ENCODE results near the gene TCFL5.

Gene TCFL5

DNA sequence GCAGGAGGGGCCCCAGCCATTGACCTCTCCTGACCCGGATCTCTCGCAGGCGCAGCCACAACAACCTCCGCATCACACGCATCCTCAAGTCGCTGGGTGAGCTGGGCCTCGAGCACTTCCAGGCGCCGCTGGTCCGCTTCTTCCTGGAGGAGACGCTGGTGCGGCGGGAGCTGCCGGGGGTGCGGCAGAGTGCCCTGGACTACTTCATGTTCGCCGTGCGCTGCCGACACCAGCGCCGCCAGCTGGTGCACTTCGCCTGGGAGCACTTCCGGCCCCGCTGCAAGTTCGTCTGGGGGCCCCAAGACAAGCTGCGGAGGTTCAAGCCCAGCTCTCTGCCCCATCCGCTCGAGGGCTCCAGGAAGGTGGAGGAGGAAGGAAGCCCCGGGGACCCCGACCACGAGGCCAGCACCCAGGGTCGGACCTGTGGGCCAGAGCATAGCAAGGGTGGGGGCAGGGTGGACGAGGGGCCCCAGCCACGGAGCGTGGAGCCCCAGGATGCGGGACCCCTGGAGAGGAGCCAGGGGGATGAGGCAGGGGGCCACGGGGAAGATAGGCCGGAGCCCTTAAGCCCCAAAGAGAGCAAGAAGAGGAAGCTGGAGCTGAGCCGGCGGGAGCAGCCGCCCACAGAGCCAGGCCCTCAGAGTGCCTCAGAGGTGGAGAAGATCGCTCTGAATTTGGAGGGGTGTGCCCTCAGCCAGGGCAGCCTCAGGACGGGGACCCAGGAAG, 49.3 kb downstream of the TCFL5 start:
- no peak for DNase-seq (ENCODE audit: low read depth in 2 of 2)

DNA sequence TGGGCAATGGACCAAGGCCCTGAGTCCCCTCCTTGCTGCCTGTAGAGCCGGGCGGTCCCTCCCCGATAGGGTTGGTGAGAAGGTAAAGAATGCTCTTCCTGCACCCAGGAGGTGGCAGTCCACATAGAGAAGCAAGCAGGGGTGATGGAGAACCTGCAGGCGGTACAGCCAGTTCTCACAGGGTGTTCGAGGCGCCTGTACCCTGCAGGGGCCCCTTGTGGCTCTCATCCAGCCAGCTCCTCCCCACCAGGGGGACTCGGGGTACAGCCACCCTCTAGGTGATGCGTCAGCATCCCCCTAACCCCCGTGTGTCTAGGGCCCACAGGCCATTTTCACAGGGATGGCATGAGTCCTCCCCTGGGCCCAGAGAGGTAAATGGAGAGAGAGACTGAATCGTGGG, 49.9 kb downstream of the TCFL5 start:
- no peak for DNase-seq (ENCODE audit: low read depth in 2 of 2)

DNA sequence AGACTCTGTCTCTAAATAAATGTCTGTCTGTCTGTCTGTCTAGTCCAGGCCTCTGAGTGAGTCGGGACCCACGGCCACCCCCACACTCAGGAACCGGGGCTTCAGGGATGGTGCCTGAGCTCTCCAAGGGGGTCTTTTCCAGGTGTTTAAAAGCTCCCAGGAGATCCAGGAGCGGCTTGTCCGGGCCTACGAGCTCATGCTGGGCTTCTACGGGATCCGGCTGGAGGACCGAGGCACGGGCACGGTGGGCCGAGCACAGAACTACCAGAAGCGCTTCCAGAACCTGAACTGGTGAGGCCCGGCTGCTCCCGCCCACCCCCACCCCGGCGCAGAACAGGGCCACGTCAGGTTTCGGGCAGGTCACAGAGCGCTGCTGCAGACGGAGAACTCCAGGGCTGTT, 50.3 kb downstream of the TCFL5 start:
- no peak for DNase-seq (ENCODE audit: low read depth in 2 of 2)

DNA sequence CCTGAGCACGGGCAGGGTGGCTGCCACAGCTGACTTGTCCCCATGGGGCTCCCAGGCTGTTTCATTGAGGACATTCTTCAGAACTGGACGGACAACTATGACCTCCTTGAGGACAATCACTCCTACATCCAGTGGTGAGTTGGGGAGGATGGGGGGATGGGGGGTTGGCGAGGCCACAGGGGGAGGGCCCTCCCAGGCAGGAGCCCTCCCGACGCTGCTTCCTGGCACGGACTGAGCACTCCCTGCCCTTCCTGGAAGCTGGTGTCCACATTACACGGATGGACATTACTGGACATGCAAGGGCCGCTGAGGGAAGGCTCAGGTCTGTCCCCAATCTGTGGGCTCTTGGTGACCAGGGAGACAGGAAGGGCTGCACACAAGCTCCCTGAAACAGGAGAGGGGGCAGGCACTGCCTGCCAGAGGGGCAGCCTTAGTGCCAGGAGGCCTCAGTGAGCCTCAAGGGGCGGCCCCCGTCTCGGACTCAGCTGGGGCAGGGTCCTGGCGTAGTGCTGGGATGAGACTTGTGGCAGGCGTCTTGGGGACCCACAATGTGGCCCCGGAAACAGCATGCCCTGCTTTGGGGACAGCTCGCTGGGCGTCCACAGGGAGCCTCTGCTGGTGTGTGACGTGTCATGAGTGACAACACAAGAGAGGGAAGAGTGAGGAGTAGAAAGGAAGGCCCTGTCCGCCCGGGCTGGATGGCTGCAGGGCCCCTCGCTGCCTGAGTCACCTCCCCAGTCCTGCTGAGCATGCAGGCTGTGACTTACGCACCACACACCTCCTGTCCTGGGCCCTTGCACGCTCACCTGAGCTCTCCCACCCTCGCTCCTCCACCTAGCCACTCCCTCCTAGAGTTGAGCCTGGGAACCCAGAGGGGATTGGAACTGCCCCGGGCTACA, 51.8 kb downstream of the TCFL5 start:
- DNase-seq (ENCODE audit: low read depth in 2 of 2) = no peak

DNA sequence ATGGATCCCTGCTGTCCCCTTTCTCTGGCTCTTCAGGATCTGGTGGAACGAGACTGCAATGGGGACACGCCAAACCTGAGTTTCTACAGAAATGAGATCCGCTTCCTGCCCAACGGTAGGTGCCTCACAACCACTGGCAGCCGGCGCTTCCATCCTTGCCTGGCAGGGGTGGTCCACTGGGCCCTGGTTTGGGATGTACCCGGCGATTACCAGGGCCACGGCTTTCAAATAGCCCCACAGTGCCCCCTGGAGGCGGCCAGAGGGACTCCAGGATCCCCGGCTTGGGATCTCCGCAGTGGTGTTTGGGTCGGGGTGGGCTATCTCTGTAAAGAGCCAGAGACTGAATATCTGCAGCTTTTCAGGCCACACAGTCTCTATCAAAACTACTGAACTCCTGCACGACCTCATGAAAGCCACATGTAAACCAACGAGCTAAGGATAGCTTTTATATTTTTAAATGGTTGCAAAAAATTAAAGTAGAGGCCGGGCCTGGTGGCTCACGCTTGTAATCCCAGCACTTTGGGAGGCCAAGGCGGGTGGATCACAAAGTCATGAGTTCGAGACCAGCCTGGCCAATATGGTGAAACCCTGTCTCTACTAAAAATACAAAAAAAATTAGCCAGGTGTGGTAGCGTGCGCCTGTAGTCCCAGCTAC, 53.3 kb downstream of the TCFL5 start:
- DNase-seq (ENCODE audit: low read depth in 2 of 2) = no peak

DNA sequence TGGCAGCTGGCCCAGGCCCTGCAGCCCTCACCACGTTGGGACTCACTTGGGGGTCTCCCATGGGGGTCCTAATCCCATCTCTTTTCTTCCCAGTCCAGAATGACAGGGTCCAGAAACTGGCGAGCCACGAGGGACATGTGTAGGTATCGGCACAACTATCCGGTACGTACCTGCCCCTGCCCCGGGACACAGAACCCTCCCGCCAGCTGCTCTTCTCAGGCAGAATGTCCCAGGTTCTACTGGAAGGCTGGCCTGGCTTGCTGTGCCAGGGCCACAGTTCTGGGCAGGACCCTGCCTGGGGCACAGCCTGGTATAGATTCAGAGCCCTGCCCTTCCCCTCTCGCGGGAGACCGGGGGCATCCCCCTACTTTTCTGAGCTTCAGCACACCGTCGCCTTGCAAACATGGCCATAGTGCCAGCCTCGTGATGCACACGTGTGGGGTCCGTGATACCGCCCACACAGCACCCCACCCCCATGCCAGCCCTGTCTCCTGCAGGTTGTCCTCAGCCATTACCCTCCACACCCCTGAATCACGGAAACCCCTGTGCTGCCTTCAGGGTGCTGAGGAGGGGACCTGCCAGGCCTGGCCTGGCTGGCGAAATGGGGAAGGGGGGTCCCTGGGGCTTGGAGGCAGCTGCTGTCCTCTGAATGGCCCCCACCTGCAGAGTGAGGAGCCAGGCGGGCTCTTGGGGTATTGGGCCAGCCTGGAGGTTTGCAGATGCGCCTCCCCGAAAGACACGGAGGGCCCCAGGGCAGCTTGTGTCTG, 54.0 kb downstream of the TCFL5 start:
- no peak for DNase-seq (ENCODE audit: low read depth in 2 of 2)

DNA sequence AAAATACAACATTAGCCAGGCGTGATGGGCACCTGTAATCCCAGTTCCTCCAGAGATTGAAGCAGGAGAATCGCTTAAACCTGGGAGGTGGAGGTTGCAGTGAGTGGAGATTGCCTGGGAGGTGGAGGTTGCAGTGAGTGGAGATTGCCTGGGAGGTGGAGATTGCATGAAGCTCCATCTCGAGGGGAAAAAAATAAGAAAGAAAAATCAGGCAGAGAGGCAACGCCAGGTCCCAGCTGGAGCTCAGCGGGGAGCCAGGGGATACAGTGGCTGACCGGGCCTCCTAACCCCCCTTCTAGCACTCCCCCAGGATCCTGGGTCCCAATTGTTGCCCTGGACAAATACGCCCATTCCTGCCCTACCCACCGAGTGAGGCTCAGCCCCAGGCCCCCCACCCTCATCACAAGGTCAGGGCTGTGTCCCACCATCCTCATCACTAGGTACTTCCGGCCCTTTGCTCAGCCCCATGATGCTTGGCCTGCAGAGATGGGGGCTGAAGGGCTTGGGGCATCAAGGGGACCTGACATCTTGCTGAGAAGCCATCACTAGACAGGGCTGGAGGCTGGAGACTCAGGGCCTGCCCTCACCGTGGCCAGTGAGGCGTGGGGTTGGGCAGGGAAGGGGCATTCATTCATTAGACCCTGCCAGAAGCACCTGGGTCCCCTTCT, 55.1 kb downstream of the TCFL5 start:
- DNase-seq (ENCODE audit: low read depth in 2 of 2) = no peak

DNA sequence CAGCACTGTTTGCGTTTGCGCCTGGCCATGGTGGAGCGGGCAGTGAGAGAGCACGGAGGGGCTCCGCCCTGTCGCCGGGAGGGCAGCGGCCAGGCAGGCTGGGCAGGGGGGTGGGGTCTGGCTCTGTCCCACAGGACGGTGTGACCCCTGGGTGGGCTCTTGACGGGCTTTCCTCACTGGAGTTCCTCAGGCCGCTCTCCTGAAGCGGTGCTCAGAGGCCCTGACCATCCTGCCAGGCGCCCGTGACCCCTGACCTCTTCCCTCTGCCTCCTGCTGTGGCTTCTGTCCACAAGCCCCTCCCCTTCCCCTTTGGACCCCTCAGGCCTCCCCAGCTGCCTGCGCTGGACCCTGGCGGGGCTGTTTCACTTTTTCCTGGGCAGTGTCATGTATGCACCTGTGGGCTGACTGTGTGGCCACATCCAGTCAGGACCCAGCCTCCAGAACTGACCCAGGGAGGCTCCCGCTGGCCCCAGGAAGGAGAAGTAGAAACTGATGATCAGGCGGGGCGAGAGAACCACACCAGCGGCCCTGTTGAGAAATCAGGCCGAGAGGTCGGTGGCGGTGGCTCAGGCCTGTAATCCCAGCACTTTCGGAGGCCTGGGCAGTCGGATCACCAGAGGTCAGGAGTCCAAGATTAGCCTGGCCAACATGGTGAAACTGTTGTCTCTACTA, 55.8 kb downstream of the TCFL5 start:
- no peak for DNase-seq (ENCODE audit: low read depth in 2 of 2)

DNA sequence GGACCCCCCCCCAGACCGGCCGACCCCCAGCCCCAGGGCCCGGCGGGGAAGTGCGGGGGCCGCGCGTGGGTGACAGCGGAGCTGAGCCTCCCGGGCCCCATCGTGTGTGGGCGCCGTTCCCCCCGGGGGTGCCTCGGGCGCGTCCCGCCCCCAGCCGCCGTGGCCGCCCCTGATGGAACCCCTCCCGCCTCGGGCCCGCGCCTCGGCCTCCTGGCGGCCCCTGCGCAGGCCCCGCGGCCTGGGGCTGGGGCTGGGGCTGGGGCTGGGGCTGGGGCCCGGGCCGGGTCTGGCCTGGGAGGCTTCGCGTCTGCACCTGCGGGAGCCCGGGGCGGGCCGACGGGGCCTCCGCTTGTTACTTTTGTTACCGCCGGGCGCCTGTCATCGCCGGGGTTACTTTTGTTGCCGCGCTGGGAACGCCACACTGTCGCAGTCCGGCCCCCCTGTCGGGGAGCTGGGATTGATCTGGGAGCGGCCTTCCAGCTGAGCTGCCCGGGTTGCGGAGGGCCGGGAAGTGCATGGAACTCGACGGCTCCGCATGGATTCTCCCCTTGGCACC, 56.4 kb downstream of the TCFL5 start:
- DNase-seq (ENCODE audit: low read depth in 2 of 2) = no peak

DNA sequence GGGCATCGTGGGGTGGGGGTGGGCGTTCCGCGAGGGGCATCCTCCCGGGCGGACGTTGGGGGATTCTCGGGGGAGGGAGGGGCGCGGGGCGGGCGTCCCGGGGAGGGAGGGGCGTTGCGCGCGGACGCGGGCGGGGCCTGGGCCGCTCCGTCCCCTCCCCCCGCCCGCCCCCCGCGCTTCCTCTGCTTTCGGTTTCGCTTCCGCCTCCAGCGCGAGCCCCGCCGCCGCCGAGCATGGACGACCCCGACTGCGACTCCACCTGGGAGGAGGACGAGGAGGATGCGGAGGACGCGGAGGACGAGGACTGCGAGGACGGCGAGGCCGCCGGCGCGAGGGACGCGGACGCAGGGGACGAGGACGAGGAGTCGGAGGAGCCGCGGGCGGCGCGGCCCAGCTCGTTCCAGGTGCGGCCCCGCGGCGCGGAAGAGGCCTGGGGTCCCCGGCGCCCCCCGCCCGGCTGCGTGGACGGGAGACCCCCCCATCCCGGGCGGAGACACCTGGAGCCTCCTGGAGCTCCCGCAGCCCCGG, 56.9 kb downstream of the TCFL5 start, which contains the start of gene OGFR:
TSS of gene OGFR (plus strand) at position 209 of the 528 bp plus-strand sequence. CDS start at position 234, 25 bp downstream.
- DNase-seq (ENCODE audit: low read depth in 2 of 2) = no peak

DNA sequence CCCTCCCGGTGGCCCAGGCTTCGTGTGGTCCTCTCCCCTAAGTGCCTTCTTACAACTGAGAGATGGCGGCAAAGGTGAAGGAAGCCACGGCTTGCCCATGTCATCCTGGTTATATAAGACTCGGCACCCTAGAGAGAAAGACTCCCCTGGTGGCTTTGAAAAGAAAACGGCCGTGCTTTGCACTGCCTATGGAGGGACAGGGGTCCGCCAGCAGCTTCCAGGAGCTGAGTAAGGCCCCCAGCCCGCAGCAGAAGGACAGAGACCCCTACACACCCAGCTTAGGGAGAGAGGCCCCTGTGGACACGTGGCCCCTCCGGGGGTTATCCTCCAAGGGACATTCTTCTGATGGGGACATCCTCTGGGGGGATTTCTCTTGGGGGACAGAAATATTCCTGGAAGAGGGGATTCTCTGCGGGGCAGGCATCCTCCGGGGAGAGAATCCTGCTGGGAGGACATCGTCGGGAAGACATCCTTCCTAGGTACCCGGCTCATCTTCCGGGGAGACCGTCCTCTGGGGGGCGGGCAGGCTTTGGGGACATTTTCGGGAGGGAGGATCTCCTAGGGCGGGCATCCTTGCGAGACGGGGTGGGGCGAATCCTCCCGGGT, 57.5 kb downstream of the TCFL5 start:
- DNase-seq (ENCODE audit: low read depth in 2 of 2) = no peak

DNA sequence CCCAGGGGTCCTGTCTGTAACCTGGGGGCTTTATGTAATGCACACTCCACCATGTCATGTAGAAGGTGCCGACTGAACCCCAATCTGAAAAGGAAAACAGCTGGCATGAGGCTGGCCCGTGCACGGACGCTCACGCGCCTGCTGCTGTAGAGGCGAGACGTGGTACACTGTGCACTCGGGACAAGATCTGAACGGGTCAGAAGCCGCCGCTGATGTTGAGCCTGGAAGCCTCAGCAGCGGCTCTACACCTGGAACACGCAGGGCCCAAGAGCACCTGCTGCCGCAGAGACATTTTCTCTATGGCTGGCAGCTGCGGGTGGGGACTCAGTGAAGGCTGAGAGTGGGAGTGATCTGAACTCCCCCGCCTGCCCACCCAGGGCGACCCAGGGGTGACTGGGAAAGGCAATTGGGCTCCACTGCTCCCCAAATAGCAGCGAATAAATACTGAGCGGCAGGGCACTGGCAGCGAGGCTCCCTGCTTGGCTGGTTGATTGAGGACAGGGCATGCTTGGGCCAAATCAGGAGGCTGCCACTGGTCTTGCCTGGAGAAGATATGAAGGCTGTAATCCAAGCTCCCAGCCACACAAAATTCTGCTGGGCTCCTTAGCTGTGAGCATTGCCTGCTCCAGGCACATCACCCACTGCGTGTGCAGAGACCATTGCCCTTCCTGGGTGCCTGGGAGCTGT, 59.5 kb downstream of the TCFL5 start:
- no peak for DNase-seq (ENCODE audit: low read depth in 2 of 2)

DNA sequence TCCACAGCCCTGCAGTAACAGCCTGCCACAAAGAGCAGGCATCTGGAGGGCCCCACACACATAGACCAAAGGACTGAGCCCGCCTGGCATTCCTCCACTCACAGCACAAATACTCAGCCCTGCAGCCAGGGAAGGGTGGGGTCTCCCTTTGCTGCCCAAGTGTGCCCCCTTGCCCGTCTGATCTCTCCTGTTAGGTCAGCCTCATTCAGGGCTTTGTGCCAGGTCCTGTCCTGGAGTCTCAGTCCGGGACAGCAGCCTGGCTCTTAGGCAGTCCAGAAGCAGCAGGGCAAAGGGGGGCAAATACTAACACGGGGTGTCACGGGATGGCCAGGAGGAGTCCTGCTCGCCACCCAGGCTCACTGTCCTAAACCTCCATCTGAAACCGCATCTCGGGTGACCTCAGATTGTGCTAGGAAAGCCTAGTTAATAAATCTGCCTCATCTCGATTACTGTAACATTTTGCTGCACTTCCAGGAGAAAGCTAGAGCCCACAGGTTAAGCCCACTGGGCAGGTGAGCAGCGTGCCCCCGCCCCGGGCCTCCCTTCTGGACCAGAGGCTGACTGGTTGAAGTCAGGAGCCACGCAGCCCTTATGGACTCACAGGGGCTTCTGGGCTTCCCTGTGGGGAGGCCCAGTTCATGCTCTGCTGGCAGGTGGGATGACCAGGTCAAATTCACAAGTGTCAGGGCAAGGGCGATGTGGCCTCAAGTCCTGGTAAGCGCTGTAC, 60.2 kb downstream of the TCFL5 start:
- no peak for DNase-seq (ENCODE audit: low read depth in 2 of 2)

DNA sequence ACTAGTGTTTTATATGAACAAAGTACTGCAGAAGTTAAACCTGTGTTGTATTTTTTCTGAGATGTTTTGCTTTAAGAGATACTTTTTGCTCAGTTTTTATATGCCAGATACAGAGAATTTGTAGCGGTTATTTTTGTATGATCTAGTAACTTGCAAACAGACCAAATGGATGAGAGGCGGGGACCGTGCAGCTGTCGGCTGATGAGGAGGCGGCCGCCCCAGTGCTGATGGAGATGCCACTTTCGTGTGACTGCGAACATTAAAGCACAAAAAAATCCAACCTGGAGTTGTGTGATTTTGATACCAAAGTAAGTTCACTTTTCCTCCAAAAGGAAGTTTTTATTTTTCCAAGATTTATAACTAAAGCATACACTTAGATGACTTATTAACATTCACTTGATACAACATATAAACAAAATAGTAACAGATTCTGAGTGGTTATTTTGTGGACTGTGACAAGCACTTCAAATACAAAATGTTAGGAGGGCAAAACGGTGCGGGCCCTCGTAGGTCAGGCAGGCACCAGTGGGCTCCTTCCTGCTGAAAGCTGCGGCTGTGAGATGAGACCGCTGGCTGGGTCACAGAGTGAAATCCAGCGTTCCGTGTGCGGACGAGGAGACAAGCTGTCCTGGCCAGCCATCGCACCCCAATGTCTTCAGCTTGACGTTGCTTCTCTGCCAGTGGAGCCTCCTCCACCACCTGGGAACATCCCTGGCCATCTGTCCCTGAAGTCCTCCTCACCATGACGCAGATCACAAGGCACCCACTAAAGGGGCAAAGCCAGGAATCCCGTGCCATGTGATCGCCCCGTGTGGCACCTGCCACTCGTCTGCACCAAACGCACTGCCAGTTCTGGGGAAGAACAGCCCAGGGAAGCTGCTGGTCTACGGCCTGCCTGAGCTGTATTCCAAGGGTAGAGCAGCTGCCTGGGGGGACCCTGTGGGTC, 61.0 kb downstream of the TCFL5 start:
- DNase-seq (ENCODE audit: low read depth in 2 of 2) = no peak

DNA sequence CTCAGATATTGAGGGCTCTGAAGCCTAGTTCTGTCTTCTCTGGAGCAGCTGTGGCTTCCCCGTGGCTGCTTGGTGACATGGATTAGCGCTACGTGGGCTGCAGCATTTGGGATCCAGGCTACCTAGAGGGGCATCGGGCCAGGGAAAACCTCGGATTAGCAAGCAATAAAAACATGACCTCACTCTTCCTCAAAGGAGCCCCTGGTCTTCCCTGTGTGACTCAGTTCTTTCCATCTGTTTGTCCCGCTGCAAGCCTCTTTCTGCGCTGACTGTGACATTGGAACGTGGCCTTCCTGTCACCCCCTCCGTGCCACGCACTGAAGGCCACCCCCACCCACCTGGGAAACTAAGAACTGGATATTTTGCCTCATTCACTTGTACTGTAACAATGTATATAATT, 61.7 kb downstream of the TCFL5 start:
- DNase-seq (ENCODE audit: low read depth in 2 of 2) = no peak

DNA sequence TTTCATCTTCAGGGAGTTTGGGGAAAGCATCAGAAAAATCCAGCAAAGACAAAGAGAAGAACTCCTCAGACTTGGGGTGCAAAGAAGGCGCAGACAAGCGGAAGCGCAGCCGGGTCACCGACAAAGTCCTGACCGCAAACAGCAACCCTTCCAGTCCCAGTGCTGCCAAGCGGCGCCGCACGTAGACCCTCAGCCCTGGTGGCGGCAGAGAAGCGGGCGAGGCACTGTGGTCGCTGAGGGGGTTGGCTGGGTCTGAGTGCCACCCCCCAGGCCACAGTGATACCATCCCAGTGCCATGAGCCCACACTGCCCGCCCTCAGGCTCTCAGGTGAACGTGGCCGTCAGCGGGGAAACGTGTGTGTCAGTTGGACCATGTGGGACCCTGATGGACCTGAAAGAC, 62.2 kb downstream of the TCFL5 start:
- no peak for DNase-seq (ENCODE audit: low read depth in 2 of 2)

DNA sequence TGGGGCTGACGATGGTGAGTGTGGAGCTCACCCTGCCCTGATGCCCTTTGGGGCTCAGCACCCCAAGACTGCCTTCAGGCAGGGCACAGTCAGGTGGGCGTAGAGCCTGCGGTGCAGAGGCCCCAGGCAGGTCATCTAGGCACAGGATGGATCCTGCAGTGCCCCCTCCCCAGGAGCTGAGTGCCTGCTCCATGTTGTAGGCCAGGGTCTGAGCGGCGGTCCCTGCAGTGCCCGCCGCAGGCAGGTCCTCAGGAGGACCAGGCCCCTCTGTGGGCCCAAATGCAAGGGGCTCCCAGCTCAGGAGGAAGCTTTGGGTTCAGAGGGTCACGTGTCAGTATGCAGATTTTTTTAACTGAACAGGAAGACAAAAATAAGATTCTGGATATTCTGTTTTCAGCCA, 62.6 kb downstream of the TCFL5 start:
- DNase-seq (ENCODE audit: low read depth in 2 of 2) = no peak
